ENCODE measurements around the gene PSRC1. TPM values are rescaled to one million over a fixed set of nuclear protein-coding genes. Genes with fewer than 3 reads are reported as not detected.
A peak's percentile ranks its signal among the peaks of the same experiment; 100 is the strongest.

Gene PSRC1
- total and polyA plus RNA-seq, 2 donors from 2014 or later, result 3.5 to 4.2 TPM

- TF ChIP-seq CTCF (IDR thresholded peaks at IDR 0.05; ENCODE audit: borderline replicate concordance, extremely low read depth, insufficient read depth), result no peak
- no peak overlapping the region for H3K4me3 ChIP-seq (ENCODE audit: low read length in 3 of 3)
- no peaks in the 10 kb centered on the region for H3K27me3 ChIP-seq (ENCODE audit: control insufficient read depth, insufficient read depth, low read length)
- peaks cover 2 to 33% (median 31%) of the 10 kb centered on the region in 3 donors for H3K36me3 ChIP-seq (ENCODE audit: control insufficient read depth in 2 of 3, insufficient read depth in 3 of 3, low read length in 3 of 3)
- intact Hi-C loops (cut with DNase I), result no loop called here
- no peak overlapping the region for H3K9ac ChIP-seq (ENCODE audit: low read length in 3 of 3)
- no peaks in the 10 kb centered on the region for H3K9me3 ChIP-seq (ENCODE audit: control insufficient read depth in 2 of 3, insufficient read depth in 1 of 3, low read length in 3 of 3)
- H3K4me1 ChIP-seq (ENCODE audit: control insufficient read depth in 2 of 3, insufficient read depth in 2 of 3, low read depth in 1 of 3, low read length in 3 of 3), result peaks cover 0 to 8% (median 0%) of the 10 kb centered on the region in 3 donors
- no peak overlapping the region for H3K27ac ChIP-seq (ENCODE audit: low read depth in 2 of 2, low read length in 2 of 2)
- FAIRE-seq, result no peak
- DNase-seq, result peak in 3 of 5 donors; percentile 34 to 94 (median 48)
These were observed 42.5 kb downstream of the PSRC1 start for GRCh38 chr1:109240158-109241152.

- H3K4me3 ChIP-seq (ENCODE audit: low read length in 3 of 3), result no peak overlapping the region
- H3K27ac ChIP-seq (ENCODE audit: low read depth in 2 of 2, low read length in 2 of 2), result no peak overlapping the region
- H3K4me1 ChIP-seq (ENCODE audit: control insufficient read depth in 2 of 3, insufficient read depth in 2 of 3, low read depth in 1 of 3, low read length in 3 of 3), result peaks cover 0 to 8% (median 0%) of the 10 kb centered on the region in 3 donors
- TF ChIP-seq CTCF (IDR thresholded peaks at IDR 0.05; ENCODE audit: borderline replicate concordance, extremely low read depth, insufficient read depth), result peak; percentile 47
- intact Hi-C loops (cut with DNase I), result no loop called here
- H3K36me3 ChIP-seq (ENCODE audit: control insufficient read depth in 2 of 3, insufficient read depth in 3 of 3, low read length in 3 of 3), result peaks cover 2 to 39% (median 37%) of the 10 kb centered on the region in 3 donors
- no peaks in the 10 kb centered on the region for H3K9me3 ChIP-seq (ENCODE audit: control insufficient read depth in 2 of 3, insufficient read depth in 1 of 3, low read length in 3 of 3)
- DNase-seq (peak in 4 of 5 donors; percentile 45 to 65 (median 54)), FAIRE-seq (no peak)
- H3K9ac ChIP-seq (ENCODE audit: low read length in 3 of 3), result no peak overlapping the region
- no peaks in the 10 kb centered on the region for H3K27me3 ChIP-seq (ENCODE audit: control insufficient read depth, insufficient read depth, low read length)
These were observed 43.4 kb downstream of the PSRC1 start for GRCh38 chr1:109239409-109240068.

GRCh38 chr1:109239047-109239408, 43.9 kb downstream of the PSRC1 start:
- intact Hi-C loops (cut with DNase I), result no loop called here
- H3K27me3 ChIP-seq (ENCODE audit: control insufficient read depth, insufficient read depth, low read length), result no peaks in the 10 kb centered on the region
- H3K4me1 ChIP-seq (ENCODE audit: control insufficient read depth in 2 of 3, insufficient read depth in 2 of 3, low read depth in 1 of 3, low read length in 3 of 3), result peaks cover 0 to 8% (median 0%) of the 10 kb centered on the region in 3 donors
- H3K27ac ChIP-seq (ENCODE audit: low read depth in 2 of 2, low read length in 2 of 2), result no peak overlapping the region
- TF ChIP-seq CTCF (IDR thresholded peaks at IDR 0.05; ENCODE audit: borderline replicate concordance, extremely low read depth, insufficient read depth), result no peak
- H3K9ac ChIP-seq (ENCODE audit: low read length in 3 of 3), result no peak overlapping the region
- FAIRE-seq, result no peak
- peaks cover 2 to 42% (median 39%) of the 10 kb centered on the region in 3 donors for H3K36me3 ChIP-seq (ENCODE audit: control insufficient read depth in 2 of 3, insufficient read depth in 3 of 3, low read length in 3 of 3)
- H3K4me3 ChIP-seq (ENCODE audit: low read length in 3 of 3), result no peak overlapping the region
- no peaks in the 10 kb centered on the region for H3K9me3 ChIP-seq (ENCODE audit: control insufficient read depth in 2 of 3, insufficient read depth in 1 of 3, low read length in 3 of 3)
- DNase-seq, result no peak
